GM12872 (cell line): ENCODE results near the gene ZFYVE9.

Experiments
- CTCF ChIP-seq: IDR thresholded peaks from 3 replicates; pipeline ENCODE4 v1.5.1; 2011; ENCODE audit warnings: low read depth, mild to moderate bottlenecking, low read length, moderate library complexity; ENCODE audit not compliant: insufficient read depth

The ZFYVE9 gene

GRCh38 chr1:52243221-52243987 lies 101.5 kb downstream of the ZFYVE9 start:
- no peak for TF ChIP-seq CTCF

GRCh38 chr1:52249831-52250230 lies 107.9 kb downstream of the ZFYVE9 start:
- TF ChIP-seq CTCF: no peak

GRCh38 chr1:52253421-52253820 lies 111.5 kb downstream of the ZFYVE9 start:
- no peak for TF ChIP-seq CTCF

- TF ChIP-seq CTCF: no peak
Measured at GRCh38 chr1:52259886-52260285, 118.0 kb downstream of the ZFYVE9 start.

- TF ChIP-seq CTCF: no peak
Measured at GRCh38 chr1:52263153-52263910, 121.4 kb downstream of the ZFYVE9 start.

GRCh38 chr1:52264530-52265115 lies 122.7 kb downstream of the ZFYVE9 start:
- peak; percentile 5; the same call in 1 of the 3 replicates for TF ChIP-seq CTCF

GRCh38 chr1:52266507-52266906 lies 124.6 kb downstream of the ZFYVE9 start:
- no peak for TF ChIP-seq CTCF
